Panc1 (cell line): ENCODE results near the gene CROCC2. TPM values are rescaled to one million over a fixed set of nuclear protein-coding genes. Genes with fewer than 3 reads are reported as not detected.

Experiments
- ATAC-seq: fragments of 200-7000 bp; cut with Tn5 transposase; 2 replicates; pipeline ENCODE4 v1.9.1; 2020; ENCODE audit warnings: mild to moderate bottlenecking, moderate library complexity
- BruUV-seq: library from RNA; stranded (reverse); fragments of 400-500 nt; replicated peaks from 2 replicates; lab custom pipeline; 2021; lab: Mats Ljungman, UMichigan
- CTCF ChIA-PET: fragments of 300-600 bp; sonication (Branson Sonifier 250); formaldehyde crosslinking; loops from one replicate; lab custom pipeline; 2022; ENCODE audit warnings: antibody characterized with exemption; lab: Charles Lee
- POLR2A ChIA-PET: fragments of 300-600 bp; sonication (Branson Sonifier 250); formaldehyde crosslinking; loops from one replicate; lab custom pipeline; 2022; ENCODE audit warnings: antibody characterized with exemption; lab: Charles Lee
- DNase-seq: peaks from one replicate; pipeline ENCODE4 v3.0.0-alpha.2; 2010; ENCODE audit warnings: low read depth, low spot score
- H3K27ac ChIP-seq: 2 replicates; pipeline ENCODE4 v1.5.1; 2011; ENCODE audit warnings: mild to moderate bottlenecking, low read length, inconsistent platforms
- H3K27me3 ChIP-seq: fragments of 200-500 bp; sonication (Bioruptor generic); 2 replicates; pipeline ENCODE4 v1.6.0; 2014; ENCODE audit warnings: low read length, inconsistent platforms; ENCODE audit not compliant: control insufficient read depth, insufficient read depth
- H3K36me3 ChIP-seq: fragments of 200-500 bp; sonication (Bioruptor generic); 2 replicates; pipeline ENCODE4 v1.5.1; 2014; ENCODE audit warnings: inconsistent platforms, mild to moderate bottlenecking, low read length, moderate library complexity; ENCODE audit not compliant: control insufficient read depth, insufficient read depth
- H3K4me1 ChIP-seq: 2 replicates; pipeline ENCODE4 v1.5.1; 2011; ENCODE audit warnings: inconsistent platforms, mild to moderate bottlenecking, low read length, moderate library complexity; ENCODE audit not compliant: control insufficient read depth, insufficient read depth
- H3K4me3 ChIP-seq, 2 experiments: 2 replicates each; pipeline ENCODE4 v1.5.1; 2011 to 2012; ENCODE audit warnings: low read depth in 2 of 2, low read length in 2 of 2, mild to moderate bottlenecking in 2 of 2, inconsistent platforms in 1 of 2, moderate library complexity in 1 of 2
- H3K9me3 ChIP-seq: fragments of 200-500 bp; sonication (Bioruptor generic); 2 replicates; pipeline ENCODE4 v1.5.1; 2014; ENCODE audit warnings: low read depth, mild to moderate bottlenecking, inconsistent platforms, low read length, moderate library complexity; ENCODE audit not compliant: control insufficient read depth, insufficient read depth
- POLR2AphosphoS5 ChIP-seq: IDR thresholded peaks from 2 replicates; pipeline ENCODE4 v1.6.1; 2012; ENCODE audit warnings: mild to moderate bottlenecking, low read depth, low read length, moderate library complexity
- SIN3A ChIP-seq: IDR thresholded peaks from 2 replicates; pipeline ENCODE4 v1.6.1; 2012; ENCODE audit warnings: low read depth, mild to moderate bottlenecking, low read length, moderate library complexity, borderline replicate concordance; ENCODE audit not compliant: insufficient read depth
- TCF7L2 ChIP-seq: IDR thresholded peaks from 2 replicates; pipeline ENCODE4 v1.6.1; 2011; ENCODE audit warnings: mild to moderate bottlenecking, low read depth, low read length, inconsistent platforms
- in situ Hi-C: cut with HindIII; loops from 2 replicates; pipeline ENCODE4 v1.10.0; 2016; ENCODE audit warnings: low sequenced_read_pairs, low pct_unique_long_range_greater_than_20kb
- intact Hi-C: fragments of 100-400 bp; cut with micrococcal nuclease; formaldehyde crosslinking; loops from one replicate; pipeline ENCODE4 v1.10.0; 2022; ENCODE audit not compliant: unreplicated experiment
- total RNA-seq: library from RNA; stranded (reverse); gene quantifications from one replicate; pipeline ENCODE4 v1.2.1, GENCODE V29; 2021; ENCODE audit not compliant: unreplicated experiment
- TF ChIP-seq, protein P1 (sequence below), 2 experiments: IDR thresholded peaks; 2 replicates each; pipeline ENCODE4 v1.6.1; 2011 to 2012; ENCODE audit warnings: low read depth in 2 of 2, control low read depth in 1 of 2, low read length in 1 of 2, mild to moderate bottlenecking in 1 of 2, moderate library complexity in 1 of 2; ENCODE audit not compliant: insufficient read depth in 1 of 2
- TF ChIP-seq, protein P2 (sequence below): fragments of 450-650 bp; IDR thresholded peaks from 2 replicates; pipeline ENCODE4 v1.5.1; 2017; ENCODE audit warnings: mild to moderate bottlenecking

The CROCC2 gene
- total RNA-seq, 1 experiment from 2014 or later = 0.23 TPM

DNA sequence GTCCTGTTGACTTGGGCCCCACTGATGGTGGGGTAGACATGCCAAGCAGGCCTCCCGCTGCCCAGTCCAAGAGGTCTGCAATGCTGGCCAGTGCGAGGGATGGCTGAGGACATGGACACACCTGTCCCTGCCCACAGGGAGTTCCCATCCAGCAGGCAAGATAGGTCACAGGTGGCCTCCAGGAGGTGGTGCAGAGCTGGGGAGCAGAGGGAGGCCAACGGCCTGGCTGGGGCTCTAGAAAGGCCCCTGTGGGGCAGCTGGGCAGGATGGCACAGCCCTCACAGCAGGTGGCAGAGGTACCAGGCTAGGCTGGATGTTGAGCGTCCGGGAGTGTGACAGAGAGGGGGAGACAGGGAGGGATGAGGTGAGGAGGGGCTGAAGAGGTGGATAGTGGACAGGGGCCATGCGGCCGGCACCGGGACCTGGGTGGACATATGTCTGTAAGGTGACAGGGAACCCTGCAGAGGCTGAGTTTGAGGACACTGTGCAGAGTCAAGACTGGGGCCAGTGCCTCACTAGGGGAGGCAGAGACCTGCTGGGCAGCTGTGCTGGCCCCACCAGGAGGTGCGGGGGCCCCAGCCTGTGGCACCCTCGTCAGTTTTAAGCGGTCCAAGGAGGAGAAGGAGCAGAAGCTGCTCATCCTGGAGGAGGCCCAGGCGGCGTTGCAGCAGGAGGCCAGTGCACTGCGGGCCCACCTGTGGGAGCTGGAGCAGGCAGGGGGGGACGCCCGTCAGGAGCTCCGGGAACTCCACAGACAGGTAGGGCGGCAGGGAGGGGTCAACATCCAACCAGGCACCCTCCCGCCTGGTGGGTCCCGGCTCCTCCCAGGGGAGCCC lies 58.0 kb downstream of the CROCC2 start:
- POLR2A ChIA-PET = no interaction called here
- Histone ChIP-seq H3K36me3 (no peaks in the 10 kb centered on the region), H3K27ac (no peak overlapping the region), H3K4me3 (no peak overlapping the region), H3K27me3 (no peaks in the 10 kb centered on the region), H3K9me3 (no peaks in the 10 kb centered on the region), H3K4me1 (no peaks in the 10 kb centered on the region)
- TF ChIP-seq, protein P1, sequence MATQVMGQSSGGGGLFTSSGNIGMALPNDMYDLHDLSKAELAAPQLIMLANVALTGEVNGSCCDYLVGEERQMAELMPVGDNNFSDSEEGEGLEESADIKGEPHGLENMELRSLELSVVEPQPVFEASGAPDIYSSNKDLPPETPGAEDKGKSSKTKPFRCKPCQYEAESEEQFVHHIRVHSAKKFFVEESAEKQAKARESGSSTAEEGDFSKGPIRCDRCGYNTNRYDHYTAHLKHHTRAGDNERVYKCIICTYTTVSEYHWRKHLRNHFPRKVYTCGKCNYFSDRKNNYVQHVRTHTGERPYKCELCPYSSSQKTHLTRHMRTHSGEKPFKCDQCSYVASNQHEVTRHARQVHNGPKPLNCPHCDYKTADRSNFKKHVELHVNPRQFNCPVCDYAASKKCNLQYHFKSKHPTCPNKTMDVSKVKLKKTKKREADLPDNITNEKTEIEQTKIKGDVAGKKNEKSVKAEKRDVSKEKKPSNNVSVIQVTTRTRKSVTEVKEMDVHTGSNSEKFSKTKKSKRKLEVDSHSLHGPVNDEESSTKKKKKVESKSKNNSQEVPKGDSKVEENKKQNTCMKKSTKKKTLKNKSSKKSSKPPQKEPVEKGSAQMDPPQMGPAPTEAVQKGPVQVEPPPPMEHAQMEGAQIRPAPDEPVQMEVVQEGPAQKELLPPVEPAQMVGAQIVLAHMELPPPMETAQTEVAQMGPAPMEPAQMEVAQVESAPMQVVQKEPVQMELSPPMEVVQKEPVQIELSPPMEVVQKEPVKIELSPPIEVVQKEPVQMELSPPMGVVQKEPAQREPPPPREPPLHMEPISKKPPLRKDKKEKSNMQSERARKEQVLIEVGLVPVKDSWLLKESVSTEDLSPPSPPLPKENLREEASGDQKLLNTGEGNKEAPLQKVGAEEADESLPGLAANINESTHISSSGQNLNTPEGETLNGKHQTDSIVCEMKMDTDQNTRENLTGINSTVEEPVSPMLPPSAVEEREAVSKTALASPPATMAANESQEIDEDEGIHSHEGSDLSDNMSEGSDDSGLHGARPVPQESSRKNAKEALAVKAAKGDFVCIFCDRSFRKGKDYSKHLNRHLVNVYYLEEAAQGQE (IDR thresholded peaks at IDR 0.05; ENCODE audit: insufficient read depth in 1 of 2, low read depth in 2 of 2, low read length in 1 of 2) = no peak
- TF ChIP-seq, protein P2, sequence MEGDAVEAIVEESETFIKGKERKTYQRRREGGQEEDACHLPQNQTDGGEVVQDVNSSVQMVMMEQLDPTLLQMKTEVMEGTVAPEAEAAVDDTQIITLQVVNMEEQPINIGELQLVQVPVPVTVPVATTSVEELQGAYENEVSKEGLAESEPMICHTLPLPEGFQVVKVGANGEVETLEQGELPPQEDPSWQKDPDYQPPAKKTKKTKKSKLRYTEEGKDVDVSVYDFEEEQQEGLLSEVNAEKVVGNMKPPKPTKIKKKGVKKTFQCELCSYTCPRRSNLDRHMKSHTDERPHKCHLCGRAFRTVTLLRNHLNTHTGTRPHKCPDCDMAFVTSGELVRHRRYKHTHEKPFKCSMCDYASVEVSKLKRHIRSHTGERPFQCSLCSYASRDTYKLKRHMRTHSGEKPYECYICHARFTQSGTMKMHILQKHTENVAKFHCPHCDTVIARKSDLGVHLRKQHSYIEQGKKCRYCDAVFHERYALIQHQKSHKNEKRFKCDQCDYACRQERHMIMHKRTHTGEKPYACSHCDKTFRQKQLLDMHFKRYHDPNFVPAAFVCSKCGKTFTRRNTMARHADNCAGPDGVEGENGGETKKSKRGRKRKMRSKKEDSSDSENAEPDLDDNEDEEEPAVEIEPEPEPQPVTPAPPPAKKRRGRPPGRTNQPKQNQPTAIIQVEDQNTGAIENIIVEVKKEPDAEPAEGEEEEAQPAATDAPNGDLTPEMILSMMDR = no peak
- TF ChIP-seq POLR2AphosphoS5 = no peak
- TF ChIP-seq SIN3A = no peak
- no peak for TF ChIP-seq TCF7L2
- ATAC-seq (no peak), DNase-seq (no peak)
- BruUV-seq = no TSS peak
- CTCF ChIA-PET = no interaction called here
- intact Hi-C loops (no loop called here), in situ Hi-C loops (no loop called here)

DNA sequence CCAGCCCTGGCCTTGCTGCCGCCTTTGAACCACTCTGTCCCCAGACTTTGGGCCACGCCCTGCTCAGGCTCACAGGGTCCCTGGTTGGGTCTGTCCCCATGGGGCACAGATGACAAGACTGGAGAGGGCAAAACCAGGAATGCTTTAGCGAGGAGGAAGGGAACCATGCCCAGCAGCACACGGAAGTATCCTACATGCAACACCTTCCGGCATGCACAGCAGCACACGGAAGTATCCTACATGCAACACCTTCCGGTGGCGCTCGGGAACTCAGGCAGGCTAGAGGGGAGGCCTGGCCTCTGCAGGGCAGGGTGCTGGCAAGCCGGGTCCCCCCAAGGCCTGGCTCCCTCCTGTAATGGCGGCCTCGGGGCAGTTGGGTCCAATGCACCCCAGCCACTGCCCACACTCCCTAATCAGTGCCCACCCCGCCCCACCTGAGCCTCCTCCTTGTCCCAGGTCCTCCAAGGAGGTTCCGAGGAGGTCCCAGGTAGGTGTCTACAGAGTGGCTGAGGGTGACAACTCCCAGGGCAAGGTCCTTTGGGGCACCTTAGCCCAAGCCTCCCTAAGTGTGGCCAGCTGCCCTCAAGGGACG lies 58.7 kb downstream of the CROCC2 start:
- Histone ChIP-seq H3K27me3 (no peaks in the 10 kb centered on the region), H3K9me3 (no peaks in the 10 kb centered on the region), H3K36me3 (no peaks in the 10 kb centered on the region), H3K4me1 (no peaks in the 10 kb centered on the region), H3K27ac (no peak overlapping the region), H3K4me3 (no peak overlapping the region)
- no peak for DNase-seq
- CTCF ChIA-PET = no interaction called here
- in situ Hi-C loops = no loop called here
- no peak for TF ChIP-seq SIN3A
- TF ChIP-seq POLR2AphosphoS5 = no peak
- TF ChIP-seq, protein P2 = no peak
- TF ChIP-seq TCF7L2 = no peak
- TF ChIP-seq, protein P1 (IDR thresholded peaks at IDR 0.05; ENCODE audit: insufficient read depth in 1 of 2, low read depth in 2 of 2, low read length in 1 of 2) = no peak
- no TSS peak for BruUV-seq
- POLR2A ChIA-PET = no interaction called here
- intact Hi-C loops = no loop called here
- no peak for ATAC-seq
